Chondrocyte (in vitro differentiated cells): ENCODE results near the gene LGALS3BP. TPM values are rescaled to one million over a fixed set of nuclear protein-coding genes. Genes with fewer than 3 reads are reported as not detected.

Experiments
- DNase-seq: peaks from one replicate; pipeline ENCODE4 v3.0.0; 2021; ENCODE audit warnings: mixed read lengths, low spot score
- H3K27ac Mint-ChIP-seq: one replicate; pipeline ENCODE4 v1.8.0; 2021; ENCODE audit warnings: mild to moderate bottlenecking, moderate library complexity, mixed read lengths; ENCODE audit not compliant: unreplicated experiment
- H3K27me3 Mint-ChIP-seq: 2 replicates; pipeline ENCODE4 v1.8.0; 2021; ENCODE audit warnings: low read depth, mixed read lengths
- H3K36me3 Mint-ChIP-seq: 2 replicates; pipeline ENCODE4 v1.8.0; 2021; ENCODE audit warnings: low read depth, mixed read lengths
- H3K4me1 Mint-ChIP-seq: 2 replicates; pipeline ENCODE4 v1.8.0; 2021; ENCODE audit warnings: low read depth, mild to moderate bottlenecking, mixed read lengths
- H3K4me3 Mint-ChIP-seq: one replicate; pipeline ENCODE4 v1.8.0; 2021; ENCODE audit warnings: mild to moderate bottlenecking, moderate library complexity, mixed read lengths; ENCODE audit not compliant: unreplicated experiment
- H3K9me3 Mint-ChIP-seq: 2 replicates; pipeline ENCODE4 v1.8.0; 2021; ENCODE audit warnings: low read depth, mixed read lengths
- CTCF ChIP-seq: fragments of 200-600 bp; sonication (generic); IDR thresholded peaks from 2 replicates; pipeline ENCODE4 v1.5.0; 2021; ENCODE audit warnings: antibody characterized with exemption, mild to moderate bottlenecking, moderate library complexity
- total RNA-seq: library from RNA; stranded (reverse); gene quantifications from 3 replicates; pipeline ENCODE4 v1.2.1, GENCODE V29; 2021

Gene LGALS3BP
- total RNA-seq, 1 donor from 2014 or later, result 127 TPM

- H3K36me3 Mint-ChIP-seq, result peaks cover 12% of the 10 kb centered on the region
- no peak for TF ChIP-seq CTCF
- DNase-seq, result no peak
- no peaks in the 10 kb centered on the region for H3K4me1 Mint-ChIP-seq
- H3K4me3 Mint-ChIP-seq, result no peak overlapping the region
- H3K27ac Mint-ChIP-seq, result no peak overlapping the region
- H3K9me3 Mint-ChIP-seq, result no peaks in the 10 kb centered on the region
- H3K27me3 Mint-ChIP-seq, result no peaks in the 10 kb centered on the region
Observed at GRCh38 chr17:78996781-78997201, 17.1 kb upstream of the LGALS3BP start.

- no peak for DNase-seq
- no peaks in the 10 kb centered on the region for H3K4me1 Mint-ChIP-seq
- TF ChIP-seq CTCF, result no peak
- no peaks in the 10 kb centered on the region for H3K27me3 Mint-ChIP-seq
- H3K4me3 Mint-ChIP-seq, result no peak overlapping the region
- peaks cover 13% of the 10 kb centered on the region for H3K36me3 Mint-ChIP-seq
- peak overlapping the region; percentile 54 for H3K27ac Mint-ChIP-seq
- no peaks in the 10 kb centered on the region for H3K9me3 Mint-ChIP-seq
Observed at GRCh38 chr17:78995761-78996451, 16.2 kb upstream of the LGALS3BP start.

- H3K27ac Mint-ChIP-seq, result no peak overlapping the region
- H3K4me3 Mint-ChIP-seq, result no peak overlapping the region
- no peak for DNase-seq
- H3K9me3 Mint-ChIP-seq, result no peaks in the 10 kb centered on the region
- no peak for TF ChIP-seq CTCF
- peaks cover 15% of the 10 kb centered on the region for H3K36me3 Mint-ChIP-seq
- no peaks in the 10 kb centered on the region for H3K4me1 Mint-ChIP-seq
- H3K27me3 Mint-ChIP-seq, result no peaks in the 10 kb centered on the region
Observed at GRCh38 chr17:78995022-78995760, 15.5 kb upstream of the LGALS3BP start.

GRCh38 chr17:78993981-78994671 is 14.4 kb upstream of the LGALS3BP start:
- no peaks in the 10 kb centered on the region for H3K27me3 Mint-ChIP-seq
- H3K4me3 Mint-ChIP-seq, result no peak overlapping the region
- no peak for DNase-seq
- H3K36me3 Mint-ChIP-seq, result peaks cover 13% of the 10 kb centered on the region
- no peak for TF ChIP-seq CTCF
- no peaks in the 10 kb centered on the region for H3K9me3 Mint-ChIP-seq
- H3K4me1 Mint-ChIP-seq, result no peaks in the 10 kb centered on the region
- H3K27ac Mint-ChIP-seq, result no peak overlapping the region

- H3K4me3 Mint-ChIP-seq, result no peak overlapping the region
- no peaks in the 10 kb centered on the region for H3K4me1 Mint-ChIP-seq
- peaks cover 13% of the 10 kb centered on the region for H3K36me3 Mint-ChIP-seq
- no peak for DNase-seq
- no peaks in the 10 kb centered on the region for H3K9me3 Mint-ChIP-seq
- H3K27ac Mint-ChIP-seq, result peak overlapping the region; percentile 45
- TF ChIP-seq CTCF, result peak; percentile 91
- no peaks in the 10 kb centered on the region for H3K27me3 Mint-ChIP-seq
Observed at GRCh38 chr17:78993241-78993956, 13.7 kb upstream of the LGALS3BP start.
